Immature natural killer cell (primary cell): ENCODE measurements around the gene LMF1. TPM values are rescaled to one million over a fixed set of nuclear protein-coding genes. Genes with fewer than 3 reads are reported as not detected.

Source experiments
- DNase-seq, 3 donors: peaks; one replicate each; pipeline ENCODE4 v3.0.0; 2022; ENCODE audit warnings: mixed read lengths in 1 of 3
- H3K27ac Mint-ChIP-seq, 6 donors: one replicate each; pipeline ENCODE4 v1.8.0; 2020; ENCODE audit warnings: mixed read lengths in 6 of 6, mild to moderate bottlenecking in 5 of 6, inconsistent platforms in 4 of 6, moderate library complexity in 3 of 6
- H3K27me3 Mint-ChIP-seq, 3 donors: one replicate each; pipeline ENCODE4 v1.8.0; 2020 to 2021; ENCODE audit warnings: low read depth in 3 of 3, mild to moderate bottlenecking in 3 of 3, mixed read lengths in 3 of 3, moderate library complexity in 3 of 3, inconsistent platforms in 1 of 3
- H3K36me3 Mint-ChIP-seq, 3 donors: one replicate each; pipeline ENCODE4 v1.8.0; 2020; ENCODE audit warnings: mixed read lengths in 3 of 3, inconsistent platforms in 2 of 3, mild to moderate bottlenecking in 2 of 3
- H3K4me1 Mint-ChIP-seq, 2 donors: one replicate each; pipeline ENCODE4 v1.8.0; 2020; ENCODE audit warnings: inconsistent platforms in 2 of 2, mild to moderate bottlenecking in 2 of 2, mixed read lengths in 2 of 2, moderate library complexity in 1 of 2
- H3K4me3 Mint-ChIP-seq, 5 donors: one replicate each; pipeline ENCODE4 v1.8.0; 2020; ENCODE audit warnings: mild to moderate bottlenecking in 5 of 5, mixed read lengths in 5 of 5, inconsistent platforms in 3 of 5, moderate library complexity in 3 of 5
- H3K9me3 Mint-ChIP-seq, 6 donors: one replicate each; pipeline ENCODE4 v1.8.0; 2020; ENCODE audit warnings: mild to moderate bottlenecking in 6 of 6, mixed read lengths in 6 of 6, inconsistent platforms in 4 of 6, moderate library complexity in 3 of 6
- polyA plus RNA-seq, 3 donors: library from polyadenylated mRNA; unstranded; fragments of 300-500 nt; fragmentation: Illumina TruSeq; gene quantifications; one replicate each; pipeline ENCODE4 v1.2.3, GENCODE V29; 2021

The LMF1 gene
- polyA plus RNA-seq, 3 donors from 2014 or later: 12.2 to 15.5 (median 12.6) TPM

- no peaks in the 10 kb centered on the region for H3K9me3 Mint-ChIP-seq
- H3K4me3 Mint-ChIP-seq: no peak overlapping the region
- no peak overlapping the region for H3K27ac Mint-ChIP-seq
- H3K27me3 Mint-ChIP-seq: peaks cover 0 to 6% (median 2%) of the 10 kb centered on the region in 3 donors
- no peaks in the 10 kb centered on the region for H3K4me1 Mint-ChIP-seq
- DNase-seq: no peak
- H3K36me3 Mint-ChIP-seq: no peaks in the 10 kb centered on the region
Measured at GRCh38 chr16:1009358-1010150, 38.8 kb upstream of the LMF1 start.

DNA sequence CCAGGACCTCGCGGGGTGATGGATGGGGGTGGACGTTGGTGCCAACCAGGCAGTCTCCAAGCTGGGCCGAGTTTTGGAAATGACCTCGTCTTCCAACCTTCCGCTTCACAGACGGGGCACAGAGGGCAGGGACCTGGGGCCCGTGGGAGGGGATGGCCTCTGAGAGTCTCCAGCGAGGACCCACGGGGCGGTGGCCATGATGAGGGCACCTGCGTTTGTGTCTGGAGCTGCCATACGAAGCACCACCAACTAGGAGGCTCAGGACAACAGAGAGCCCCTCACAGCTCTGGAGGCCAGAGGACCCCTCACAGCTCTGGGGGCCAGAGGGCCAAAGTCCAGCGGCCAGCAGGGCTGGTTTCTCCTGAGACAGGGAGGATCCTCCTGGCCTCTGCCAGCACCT, 37.3 kb upstream of the LMF1 start:
- Mint-ChIP-seq H3K27ac (no peak overlapping the region), H3K9me3 (no peaks in the 10 kb centered on the region), H3K36me3 (no peaks in the 10 kb centered on the region), H3K4me3 (no peak overlapping the region), H3K4me1 (peaks cover 4 to 6% of the 10 kb centered on the region in 2 donors), H3K27me3 (peaks cover 0 to 6% (median 2%) of the 10 kb centered on the region in 3 donors)
- no peak for DNase-seq

GRCh38 chr16:1007284-1007850, 36.6 kb upstream of the LMF1 start:
- H3K4me1 Mint-ChIP-seq: peaks cover 4 to 6% of the 10 kb centered on the region in 2 donors
- peaks cover 0 to 6% (median 2%) of the 10 kb centered on the region in 3 donors for H3K27me3 Mint-ChIP-seq
- no peak overlapping the region for H3K4me3 Mint-ChIP-seq
- DNase-seq: no peak
- no peaks in the 10 kb centered on the region for H3K9me3 Mint-ChIP-seq
- no peak overlapping the region for H3K27ac Mint-ChIP-seq
- H3K36me3 Mint-ChIP-seq: no peaks in the 10 kb centered on the region

- Mint-ChIP-seq H3K4me3 (no peak overlapping the region), H3K9me3 (no peaks in the 10 kb centered on the region), H3K4me1 (peaks cover 4 to 6% of the 10 kb centered on the region in 2 donors)
Measured at GRCh38 chr16:1006781-1007180, 36.0 kb upstream of the LMF1 start.

GRCh38 chr16:1005286-1005685, 34.5 kb upstream of the LMF1 start:
- H3K4me3 Mint-ChIP-seq: no peak overlapping the region
- peaks cover 4 to 6% of the 10 kb centered on the region in 2 donors for H3K4me1 Mint-ChIP-seq
- no peak overlapping the region for H3K27ac Mint-ChIP-seq
- DNase-seq: no peak
- H3K36me3 Mint-ChIP-seq: no peaks in the 10 kb centered on the region
- H3K9me3 Mint-ChIP-seq: no peaks in the 10 kb centered on the region
- H3K27me3 Mint-ChIP-seq: peaks cover 0 to 6% (median 2%) of the 10 kb centered on the region in 3 donors

More at GRCh38 chr16:1006781-1007180, 36.0 kb upstream of the LMF1 start:
- Mint-ChIP-seq H3K27ac (no peak overlapping the region), H3K36me3 (no peaks in the 10 kb centered on the region), H3K27me3 (peaks cover 0 to 6% (median 2%) of the 10 kb centered on the region in 3 donors)
- DNase-seq: no peak

DNA sequence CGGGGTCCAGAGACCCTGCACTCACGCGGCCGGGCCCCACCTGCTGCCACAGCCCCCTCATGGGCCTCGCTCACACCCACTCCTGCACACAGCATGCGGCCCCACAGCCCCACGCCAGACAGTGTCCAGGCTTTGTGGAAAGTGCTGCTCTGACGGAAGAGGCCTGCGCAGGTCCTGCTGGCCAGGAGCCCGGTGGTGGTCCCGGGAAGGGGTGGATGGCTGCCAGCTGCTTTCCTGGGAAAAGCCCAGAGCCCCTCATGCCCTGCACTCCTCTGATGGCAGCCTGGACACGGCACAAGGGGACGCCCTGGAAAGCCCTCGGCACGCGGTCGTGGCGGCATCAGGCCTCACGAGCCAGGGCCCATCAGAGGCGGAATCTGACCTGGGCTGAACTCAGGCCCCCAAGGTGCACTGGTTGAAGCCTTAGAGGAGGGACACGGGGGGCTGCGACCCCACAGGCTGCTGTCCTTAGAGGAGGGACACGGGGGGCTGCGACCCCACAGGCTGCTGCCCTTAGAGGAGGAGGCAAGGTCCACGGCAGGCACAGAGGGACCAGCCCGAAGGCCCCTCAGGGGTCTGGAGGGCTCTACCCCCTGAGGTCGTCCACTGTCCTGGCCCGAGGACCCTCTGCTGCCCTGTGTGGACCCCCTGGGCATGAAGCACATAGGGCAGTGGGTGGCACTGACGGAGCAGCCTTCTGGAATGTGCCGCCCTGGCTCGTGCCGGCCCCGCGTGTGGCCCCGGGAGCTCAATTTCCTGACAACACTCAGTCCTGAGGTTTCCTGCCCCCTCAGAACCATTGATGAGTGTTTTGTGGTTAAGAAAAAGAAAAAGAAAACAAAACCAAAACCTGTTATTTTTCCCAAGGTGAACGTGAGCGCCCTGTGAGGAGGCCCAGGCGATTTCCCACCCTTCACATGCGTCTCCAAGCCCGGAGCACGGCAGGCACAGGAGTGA, 32.9 kb upstream of the LMF1 start:
- H3K27me3 Mint-ChIP-seq: peaks cover 0 to 4% (median 3%) of the 10 kb centered on the region in 3 donors
- no peaks in the 10 kb centered on the region for H3K36me3 Mint-ChIP-seq
- H3K4me3 Mint-ChIP-seq: peak overlapping the region in 4 of 5 donors; percentile 29 to 58 (median 44)
- H3K27ac Mint-ChIP-seq: peak overlapping the region in 2 of 6 donors; percentile 40 to 76
- no peaks in the 10 kb centered on the region for H3K9me3 Mint-ChIP-seq
- H3K4me1 Mint-ChIP-seq: peaks cover 4 to 6% of the 10 kb centered on the region in 2 donors
- DNase-seq: peak; percentile 5 to 36 (median 19)

- no peaks in the 10 kb centered on the region for H3K36me3 Mint-ChIP-seq
- no peak for DNase-seq
- H3K9me3 Mint-ChIP-seq: no peaks in the 10 kb centered on the region
- peaks cover 3 to 6% (median 5%) of the 10 kb centered on the region in 3 donors for H3K27me3 Mint-ChIP-seq
- no peak overlapping the region for H3K4me3 Mint-ChIP-seq
- H3K27ac Mint-ChIP-seq: no peak overlapping the region
- H3K4me1 Mint-ChIP-seq: peaks cover 4 to 6% of the 10 kb centered on the region in 2 donors
Measured at GRCh38 chr16:1002399-1003166, 31.8 kb upstream of the LMF1 start.

- no peak overlapping the region for H3K4me3 Mint-ChIP-seq
- no peak for DNase-seq
- no peak overlapping the region for H3K27ac Mint-ChIP-seq
- no peaks in the 10 kb centered on the region for H3K9me3 Mint-ChIP-seq
- H3K4me1 Mint-ChIP-seq: peaks cover 4 to 9% of the 10 kb centered on the region in 2 donors
- peaks cover 5 to 7% (median 5%) of the 10 kb centered on the region in 3 donors for H3K27me3 Mint-ChIP-seq
- H3K36me3 Mint-ChIP-seq: peaks cover 0 to under 1% (median under 1%) of the 10 kb centered on the region in 3 donors
Measured at GRCh38 chr16:1001096-1001495, 30.3 kb upstream of the LMF1 start.

- Mint-ChIP-seq H3K9me3 (peaks cover 0 to under 1% (median 0%) of the 10 kb centered on the region in 6 donors), H3K36me3 (peaks cover 0 to 3% (median 3%) of the 10 kb centered on the region in 3 donors), H3K27ac (no peak overlapping the region), H3K4me1 (peaks cover 4 to 13% of the 10 kb centered on the region in 2 donors), H3K4me3 (no peak overlapping the region), H3K27me3 (peaks cover 5 to 10% (median 9%) of the 10 kb centered on the region in 3 donors)
- DNase-seq: no peak
Measured at GRCh38 chr16:1000608-1001007, 29.8 kb upstream of the LMF1 start.

GRCh38 chr16:999677-1000076, 28.9 kb upstream of the LMF1 start:
- Mint-ChIP-seq H3K4me3 (no peak overlapping the region), H3K27me3 (peaks cover 6 to 16% (median 7%) of the 10 kb centered on the region in 3 donors), H3K9me3 (peaks cover 0 to 2% (median 0%) of the 10 kb centered on the region in 6 donors), H3K4me1 (peaks cover 4 to 13% of the 10 kb centered on the region in 2 donors), H3K27ac (no peak overlapping the region), H3K36me3 (peaks cover 0 to 3% (median 3%) of the 10 kb centered on the region in 3 donors)
- DNase-seq: no peak

DNA sequence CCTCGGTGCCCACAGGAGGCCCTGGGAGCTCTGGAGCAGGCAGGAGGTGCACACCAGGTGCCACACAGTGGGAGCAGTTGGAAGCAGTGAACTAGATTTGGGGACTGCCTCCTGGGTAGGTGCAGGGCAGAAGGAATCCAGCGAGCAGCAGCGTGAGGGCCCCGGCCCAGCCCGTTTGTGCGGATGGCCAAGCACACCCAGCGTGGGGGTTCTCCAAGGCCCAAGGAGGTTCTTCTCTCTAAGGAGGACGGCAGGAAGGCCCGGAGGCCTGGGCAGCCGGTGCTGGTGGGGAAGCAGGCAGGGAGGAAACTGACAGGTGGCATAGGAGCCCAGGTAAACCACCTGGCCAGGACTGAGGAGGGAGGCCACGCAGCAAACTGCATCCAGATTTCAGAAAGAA, 27.8 kb upstream of the LMF1 start:
- H3K27me3 Mint-ChIP-seq: peaks cover 7 to 16% (median 7%) of the 10 kb centered on the region in 3 donors
- peaks cover 0 to 2% (median 0%) of the 10 kb centered on the region in 6 donors for H3K9me3 Mint-ChIP-seq
- peaks cover 0 to 3% (median 3%) of the 10 kb centered on the region in 3 donors for H3K36me3 Mint-ChIP-seq
- no peak overlapping the region for H3K27ac Mint-ChIP-seq
- DNase-seq: no peak
- H3K4me1 Mint-ChIP-seq: peaks cover 0 to 6% of the 10 kb centered on the region in 2 donors
- H3K4me3 Mint-ChIP-seq: no peak overlapping the region

GRCh38 chr16:998211-998610, 27.4 kb upstream of the LMF1 start:
- H3K36me3 Mint-ChIP-seq: peaks cover 0 to 3% (median 3%) of the 10 kb centered on the region in 3 donors
- peaks cover 0 to 2% (median 0%) of the 10 kb centered on the region in 6 donors for H3K9me3 Mint-ChIP-seq
- H3K27me3 Mint-ChIP-seq: peaks cover 7 to 17% (median 7%) of the 10 kb centered on the region in 3 donors
- no peak overlapping the region for H3K27ac Mint-ChIP-seq
- H3K4me1 Mint-ChIP-seq: peaks cover 0 to 6% of the 10 kb centered on the region in 2 donors
- DNase-seq: no peak
- H3K4me3 Mint-ChIP-seq: no peak overlapping the region
